Posterior vena cava (tissue), 2 donors: ENCODE data around the gene RSPH10B. TPM values are rescaled to one million over a fixed set of nuclear protein-coding genes. Genes with fewer than 3 reads are reported as not detected.
"Not testable (repeated sequence)": the region's sequence is repeated elsewhere in the genome, so short reads cannot be mapped to it uniquely, and the experiment has no call there.

Experiments
- DNase-seq: peaks from one replicate; pipeline ENCODE4 v3.0.0-alpha.2; 2020; ENCODE audit warnings: low spot score
- intact Hi-C, 2 donors: fragments of 100-400 bp; cut with DNase I; formaldehyde crosslinking; loops; one replicate each; pipeline versions ENCODE4 v1.14.1 to v1.14.2; 2022 to 2023
- long read RNA-seq, 2 donors: library from polyadenylated mRNA; unstranded; transcript quantifications; one replicate each; pipeline ENCODE4 v2.0.0, GENCODE V29; 2020 to 2021
- total RNA-seq, 2 donors: library from RNA; stranded (reverse); fragmentation: NEBNext Ultra II Directional; extraction: Animal tissue kit (Norgen Biotek cat#: 25700); gene quantifications; one replicate each; pipeline ENCODE4 v1.2.1, GENCODE V29; 2021
- donor health status: DM: yes; HTN: yes; CAD: no.
- donor health status: DM: yes; HTN: yes; CAD: no.

RSPH10B gene
- not detected for total RNA-seq
- long read RNA-seq, donor 1: 0 reads
- long read RNA-seq, donor 2: 0 reads

DNA sequence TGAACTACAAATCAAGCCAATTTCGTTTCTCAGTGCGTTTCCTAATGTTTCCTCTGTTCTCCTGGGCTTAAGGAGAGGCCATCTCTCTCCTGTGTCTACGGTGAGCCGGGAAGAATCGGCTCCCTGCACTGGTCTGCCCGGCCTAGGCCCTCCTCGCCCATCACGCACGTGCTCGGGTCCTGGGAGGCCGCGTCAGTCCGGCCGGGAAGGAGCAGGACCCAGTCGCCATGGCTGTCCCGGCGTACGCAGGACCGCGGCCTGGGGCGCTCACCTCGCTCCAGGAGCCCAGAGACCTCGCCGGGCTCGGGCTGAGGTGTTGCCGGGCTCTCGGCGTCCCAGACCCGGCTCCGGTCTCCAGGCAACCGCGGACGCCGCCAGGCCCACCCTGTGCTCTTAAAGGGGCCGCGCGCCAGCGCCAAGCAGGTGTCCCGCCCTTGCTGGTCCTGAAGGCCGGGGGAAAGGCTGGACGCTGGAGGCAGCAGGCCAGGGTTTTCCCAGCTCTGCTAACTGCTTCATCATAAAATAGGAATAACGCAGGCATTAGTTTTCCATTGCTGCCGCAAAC lies at the start of gene RSPH10B:
Gene RSPH10B (minus strand): TSS at position 343 of the 565 bp plus-strand sequence. CDS start 3,573 bp downstream, outside the sequence.
- intact Hi-C loops, DNase-seq: not testable (repeated sequence)

DNA sequence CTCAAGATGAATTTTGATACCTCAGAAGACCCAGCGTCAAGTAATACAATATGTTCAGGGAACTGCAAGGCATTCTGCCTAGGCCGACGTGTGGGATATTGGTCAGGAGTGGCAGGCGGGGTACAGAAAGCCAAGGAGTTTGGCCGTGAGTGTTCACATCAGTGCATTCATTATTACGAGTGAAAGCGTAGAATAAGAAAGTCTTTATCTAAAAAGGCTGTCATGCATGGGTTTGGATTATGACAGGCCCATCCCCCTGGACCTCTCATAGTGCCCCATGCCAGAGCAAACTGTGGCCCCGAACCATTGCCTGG lies 46.1 kb upstream of the RSPH10B start:
- intact Hi-C loops: no loop called here
- no peak for DNase-seq

DNA sequence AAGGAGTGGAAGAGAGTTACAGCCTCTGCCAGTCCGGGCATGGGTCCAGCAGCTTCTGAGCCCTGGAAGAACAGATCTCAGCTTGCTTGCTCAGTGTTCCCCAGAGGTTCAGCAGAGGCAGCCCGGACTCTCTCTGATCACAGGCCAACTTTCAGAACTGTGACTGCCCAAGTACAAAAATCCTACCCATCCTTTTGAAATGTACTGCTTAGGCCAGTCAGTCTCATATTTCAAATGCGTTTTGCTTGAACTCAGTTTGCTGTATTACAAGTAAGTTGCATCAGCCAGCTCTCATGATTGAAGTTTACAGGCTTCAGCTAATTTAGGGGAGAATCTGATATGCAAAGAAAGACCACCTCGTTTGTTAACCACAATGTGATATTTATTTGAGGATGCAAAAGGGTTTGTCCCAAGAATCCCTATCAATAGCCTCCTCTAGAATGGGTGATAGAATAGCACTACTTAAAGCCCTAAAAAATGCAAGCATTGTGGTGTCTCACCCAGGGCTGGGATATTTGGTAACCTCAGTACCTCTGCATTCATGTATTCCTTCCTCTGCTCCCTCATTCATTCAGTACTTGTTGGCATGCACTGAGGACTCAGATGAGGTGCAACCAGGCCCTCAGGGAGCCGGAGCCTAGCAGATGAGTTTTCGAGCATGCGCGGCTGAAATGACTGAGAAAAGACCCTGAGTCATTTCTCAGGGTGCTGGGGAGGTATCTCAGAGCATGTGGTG lies 45.6 kb upstream of the RSPH10B start:
- DNase-seq: peak; percentile 92

DNA sequence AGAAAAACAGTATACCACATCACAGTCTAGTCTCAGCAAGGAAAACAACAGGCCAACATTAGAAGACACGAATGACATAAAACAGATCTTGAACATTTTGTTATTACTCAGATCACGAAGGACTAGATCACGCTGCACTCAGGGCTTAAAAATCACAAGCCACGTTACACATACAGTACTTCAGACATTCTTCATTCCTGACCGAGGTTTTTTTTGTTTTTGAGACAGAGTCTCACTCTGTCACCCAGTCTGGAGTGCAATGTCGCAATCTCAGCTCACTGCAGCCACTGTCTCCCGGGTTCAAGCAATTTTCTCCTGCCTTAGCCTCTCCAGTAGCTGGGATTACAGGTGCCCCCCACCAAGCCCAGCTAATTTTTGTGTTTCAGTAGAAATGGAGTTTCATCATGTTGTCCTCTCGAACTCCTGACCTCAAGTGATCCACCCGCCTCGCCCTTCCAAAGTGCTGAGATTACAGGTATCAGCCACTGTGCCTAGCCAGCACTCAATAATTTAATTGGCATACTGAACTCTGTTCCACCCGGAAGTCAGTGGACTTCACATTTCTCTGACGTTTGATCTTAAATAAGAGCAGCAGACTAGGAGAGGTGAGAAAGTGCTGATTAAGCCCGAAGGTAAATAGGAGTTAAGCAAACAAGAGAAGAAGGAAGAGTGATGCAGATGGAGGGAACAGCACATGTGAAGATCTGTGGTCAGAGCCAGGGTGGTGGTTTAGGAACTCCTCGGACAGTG lies 42.0 kb upstream of the RSPH10B start:
- no peak for DNase-seq
- intact Hi-C loops: no loop called here

More for the DNA sequence above, 45.6 kb upstream of the RSPH10B start:
- intact Hi-C loops: no loop called here

DNA sequence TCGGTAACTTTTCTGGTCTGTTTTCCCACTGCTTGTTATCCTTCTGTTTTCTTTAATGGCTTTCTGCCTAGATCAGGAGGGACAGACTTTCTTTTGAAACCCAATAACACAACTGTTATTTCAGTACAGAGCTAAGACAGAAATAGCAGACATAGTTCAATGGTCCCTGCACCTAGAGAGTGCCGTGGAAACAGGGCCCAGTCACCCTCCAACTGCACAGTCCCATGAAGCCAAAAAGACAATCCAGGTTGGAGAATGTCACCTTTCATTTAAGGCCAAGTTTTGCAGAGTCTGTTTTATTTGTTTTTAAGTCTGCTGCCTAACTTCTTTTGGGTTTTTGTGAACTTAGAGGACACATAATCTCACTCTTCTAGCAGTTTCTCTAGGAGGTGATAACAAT lies 41.1 kb upstream of the RSPH10B start:
- intact Hi-C loops: no loop called here
- no peak for DNase-seq

DNA sequence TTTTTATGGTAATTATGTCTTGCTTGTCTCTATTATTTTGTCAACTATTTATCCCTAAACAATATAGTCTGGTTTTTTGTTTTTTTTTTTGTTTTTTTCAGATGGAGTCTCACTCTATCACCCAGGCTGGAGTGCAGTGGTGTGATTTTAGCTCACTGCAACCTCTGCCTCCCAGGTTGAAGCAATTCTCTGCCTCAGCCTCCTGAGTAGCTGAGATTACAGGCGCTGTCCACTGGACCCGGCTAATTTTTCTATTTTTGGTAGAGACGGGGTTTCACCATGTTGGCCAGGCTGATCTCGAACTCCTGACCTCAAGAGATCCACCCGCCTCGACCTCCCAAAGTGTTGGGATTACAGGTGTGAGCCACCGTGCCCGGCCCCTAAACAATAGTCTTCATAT lies 39.9 kb upstream of the RSPH10B start:
- DNase-seq, intact Hi-C loops: not testable (repeated sequence)

DNA sequence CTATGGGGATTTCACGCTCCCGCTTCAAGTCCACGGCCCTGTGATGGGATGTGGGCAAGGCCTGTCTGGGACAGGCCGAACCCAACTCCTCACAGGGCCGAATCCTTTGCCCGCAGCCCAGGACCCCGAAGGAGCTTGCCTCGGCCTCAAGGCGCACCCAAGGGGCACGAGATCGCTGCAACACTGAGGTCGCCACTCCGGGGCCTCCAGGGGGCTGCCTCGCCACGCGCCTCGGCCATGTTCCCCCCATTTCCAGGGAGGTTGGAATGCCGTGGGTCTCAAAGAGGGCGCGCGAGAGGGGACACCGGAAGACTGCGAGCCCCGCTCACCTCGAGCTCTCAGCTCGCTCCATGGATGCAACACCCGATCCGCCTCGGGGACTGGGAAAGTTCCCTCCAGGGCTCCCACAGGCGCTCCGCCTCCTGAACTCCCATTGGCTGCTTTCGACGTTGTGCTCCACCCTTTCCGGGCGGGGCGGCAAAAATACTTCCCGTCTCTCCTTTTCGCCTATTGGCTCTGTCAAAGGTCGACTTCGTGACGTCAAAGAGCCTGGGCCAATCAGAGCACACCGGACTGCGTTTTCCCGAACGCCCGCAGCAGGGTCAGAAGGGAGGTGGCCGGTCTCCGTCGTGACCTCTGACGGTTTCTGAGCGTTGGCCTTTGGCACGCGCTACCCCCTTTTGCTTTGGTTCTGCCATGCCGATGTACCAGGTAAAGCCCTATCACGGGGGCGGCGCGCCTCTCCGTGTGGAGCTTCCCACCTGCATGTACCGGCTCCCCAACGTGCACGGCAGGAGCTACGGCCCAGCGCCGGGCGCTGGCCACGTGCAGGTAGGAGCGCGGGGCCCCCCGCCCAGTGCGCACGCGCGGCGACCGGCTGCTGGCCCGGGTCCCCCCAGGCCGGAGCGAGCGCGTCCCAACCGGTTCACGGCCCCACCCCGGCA lies 38.5 kb upstream of the RSPH10B start, which contains the start of the genes AIMP2 and PMS2:
Gene AIMP2 (plus strand): TSS at position 605 of the 944 bp plus-strand sequence. CDS start 92 bp downstream, at position 697.
Gene PMS2 (minus strand): TSS at position 382 of the 944 bp plus-strand sequence. CDS start 30 bp downstream, at position 352.
- DNase-seq: peak; percentile 99
- intact Hi-C loops: no loop called here

DNA sequence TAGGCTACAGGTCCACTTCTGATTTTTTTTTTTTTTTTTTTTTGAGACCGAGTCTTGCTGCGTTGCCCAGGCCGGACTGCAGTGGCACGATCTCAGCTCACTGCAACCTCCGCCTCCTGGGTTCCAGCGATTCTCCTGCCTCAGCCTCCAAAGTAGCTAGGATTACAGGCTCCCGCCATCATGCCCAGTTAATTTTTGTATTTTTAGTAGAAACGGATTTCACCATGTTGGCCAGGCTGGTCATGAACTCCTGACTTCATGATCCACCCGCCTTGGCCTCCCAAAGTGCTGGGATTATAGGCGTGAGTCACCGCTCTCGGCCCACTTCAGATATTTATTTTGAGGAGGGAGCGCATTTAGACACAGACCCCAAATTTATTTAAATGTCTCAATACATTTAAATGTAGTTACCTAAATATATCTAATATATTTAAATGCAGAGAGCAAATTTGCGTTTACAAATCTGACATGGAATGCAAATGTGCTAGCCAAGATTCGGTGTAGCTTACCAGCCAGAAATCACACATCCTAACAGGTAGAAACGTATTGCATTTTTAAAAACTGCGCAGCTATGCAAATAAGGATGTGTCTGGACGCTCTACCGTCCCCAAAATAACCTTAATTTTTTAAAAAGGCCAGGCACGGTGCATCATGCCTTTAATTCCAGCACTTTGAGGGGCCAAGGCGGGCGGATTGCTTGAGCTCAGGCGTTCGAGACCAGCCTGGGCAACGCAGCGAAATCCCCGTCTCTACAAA lies 37.5 kb upstream of the RSPH10B start:
- intact Hi-C loops, DNase-seq: not testable (repeated sequence)

DNA sequence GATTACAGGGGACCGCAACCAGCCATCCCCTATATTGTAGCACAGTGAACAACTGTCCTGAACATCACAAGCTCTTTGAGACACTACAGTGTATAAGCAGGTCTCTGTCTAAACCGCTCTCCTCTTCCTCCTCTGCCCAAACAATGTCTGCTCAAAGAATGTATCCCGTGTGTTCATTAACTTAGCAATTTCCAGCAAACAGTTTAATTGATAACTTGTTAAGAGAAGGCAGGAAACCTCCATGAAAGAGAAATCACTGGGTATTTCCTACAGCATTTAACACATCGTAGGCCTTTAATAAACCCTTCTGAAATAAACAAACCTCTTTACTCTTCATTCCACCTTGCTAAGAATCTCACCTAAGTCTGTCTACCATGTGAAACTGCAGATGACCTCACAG lies 36.9 kb upstream of the RSPH10B start:
- intact Hi-C loops: no loop called here
- no peak for DNase-seq

DNA sequence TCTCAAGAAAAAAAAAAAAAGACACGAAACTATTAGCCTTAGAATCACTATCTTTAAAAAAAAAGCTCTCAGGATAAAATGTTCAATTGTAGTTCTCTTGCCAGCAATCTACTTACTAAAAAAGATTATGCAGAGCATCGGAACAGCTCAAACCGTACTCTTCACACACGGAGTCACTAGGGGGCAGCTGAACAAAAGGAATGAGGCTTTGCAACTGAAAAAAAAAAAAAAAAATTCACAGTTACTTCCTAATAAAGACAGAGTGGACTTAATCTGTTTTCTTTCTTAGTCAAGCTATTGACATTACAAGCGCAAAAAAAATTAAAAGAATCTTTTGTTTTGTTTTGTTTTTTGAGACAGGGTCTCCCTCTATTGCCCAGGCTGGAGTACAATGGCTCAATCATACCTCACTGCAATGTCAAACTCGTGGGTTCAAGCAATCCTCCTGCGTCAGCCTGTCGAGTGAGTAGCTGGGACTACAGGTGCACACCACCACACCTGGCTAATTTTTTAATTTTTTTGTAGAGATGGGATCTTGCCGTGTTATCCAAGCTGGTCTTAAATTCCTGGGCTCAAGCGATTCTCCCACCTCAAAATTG lies 26.8 kb upstream of the RSPH10B start:
- no peak for DNase-seq
- intact Hi-C loops: loop anchor here (5.0 to 10.0 kb wide), 3 partner anchors 327 to 595 kb away; partner anchors contain the start of gene INTS15 (in 1 of the 2)

DNA sequence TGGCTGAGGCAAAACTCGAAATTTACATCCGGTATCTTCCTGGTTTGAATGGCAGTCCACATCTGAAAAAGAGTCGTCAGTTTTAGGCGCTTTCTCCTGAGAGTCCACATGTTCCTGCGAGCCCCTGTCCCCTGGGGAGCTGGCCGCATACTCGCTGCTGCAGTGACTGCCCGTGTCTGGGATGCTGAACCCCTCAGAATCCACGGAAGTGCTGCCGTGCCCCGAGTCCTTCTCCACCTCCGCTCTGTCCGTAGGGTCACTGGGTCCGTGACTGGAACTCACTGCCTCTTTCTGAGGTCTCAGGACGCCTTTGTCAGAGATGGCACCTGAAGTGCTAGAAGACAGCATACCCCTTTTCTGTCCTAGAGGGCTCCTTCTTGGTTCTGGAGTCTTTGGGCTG lies 16.6 kb upstream of the RSPH10B start:
- intact Hi-C loops, DNase-seq: not testable (repeated sequence)

DNA sequence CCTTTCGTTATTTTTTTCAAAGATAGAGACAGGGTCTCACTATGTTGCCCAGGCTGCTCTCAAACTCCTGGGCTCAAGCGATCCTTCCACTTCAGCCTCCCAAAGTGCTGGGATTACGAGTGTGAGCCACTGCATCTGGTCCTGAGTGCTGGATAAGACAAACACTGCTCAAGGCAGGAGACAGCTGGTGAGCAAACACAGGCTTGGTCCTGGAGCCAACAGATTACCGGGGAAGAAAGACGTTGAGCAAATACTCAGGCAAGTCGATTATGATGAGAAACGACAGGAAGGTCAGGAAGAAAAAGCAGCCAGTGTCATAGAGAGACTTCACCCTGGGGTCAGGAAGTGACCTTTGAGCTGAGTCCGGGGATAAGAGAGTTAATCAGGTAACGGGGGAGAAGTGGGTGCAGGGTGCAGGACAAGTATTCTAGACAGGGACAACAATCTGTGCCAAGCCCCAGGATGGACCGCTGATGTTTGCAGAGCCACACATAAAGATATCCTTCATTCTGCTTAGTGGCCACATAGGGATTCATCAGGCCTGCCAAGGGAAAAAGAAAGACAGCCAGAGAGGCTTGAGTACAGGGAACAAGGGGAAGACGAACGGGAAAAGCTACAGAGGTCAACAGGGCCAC lies 9.3 kb upstream of the RSPH10B start:
- intact Hi-C loops, DNase-seq: not testable (repeated sequence)

DNA sequence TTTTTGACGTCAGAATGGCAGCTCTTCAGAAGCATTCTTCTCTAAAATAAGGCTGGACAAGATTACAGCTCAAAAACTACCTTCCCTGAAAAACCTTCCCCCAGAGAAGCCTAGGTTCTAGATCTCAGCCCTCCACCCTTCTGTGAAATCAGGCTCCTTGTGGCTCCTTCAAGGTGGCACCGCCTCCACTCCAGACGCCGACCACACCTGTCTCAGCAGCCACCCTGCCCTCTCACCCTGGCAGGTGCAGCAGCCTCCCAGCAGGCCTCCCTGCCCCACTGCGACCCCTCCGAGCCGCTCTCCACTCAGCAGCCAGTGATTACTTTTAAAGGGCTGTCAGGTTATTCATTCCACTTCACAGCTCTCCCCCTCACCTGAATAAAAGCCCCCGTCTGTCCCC lies 3.1 kb upstream of the RSPH10B start:
- intact Hi-C loops, DNase-seq: not testable (repeated sequence)

DNA sequence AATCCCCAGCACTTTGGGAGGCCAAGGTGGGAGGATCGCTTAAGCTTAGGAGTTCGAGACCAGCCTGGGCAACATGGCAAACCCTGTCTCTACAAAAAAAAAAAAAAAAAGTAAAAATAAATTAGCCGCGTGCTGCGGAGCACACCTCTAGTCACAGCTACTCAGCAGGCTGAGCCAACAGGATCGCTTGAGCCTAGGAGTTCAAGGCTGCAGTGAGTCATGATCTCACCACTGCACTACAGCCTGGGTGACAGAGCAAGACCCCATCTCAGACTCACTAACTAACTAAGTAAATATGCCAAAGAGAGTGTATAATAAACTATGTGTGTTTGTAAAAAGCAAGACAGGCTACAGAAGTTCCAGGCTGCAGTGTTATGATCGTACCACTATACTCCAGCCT lies 6.7 kb downstream of the RSPH10B start:
- DNase-seq, intact Hi-C loops: not testable (repeated sequence)

DNA sequence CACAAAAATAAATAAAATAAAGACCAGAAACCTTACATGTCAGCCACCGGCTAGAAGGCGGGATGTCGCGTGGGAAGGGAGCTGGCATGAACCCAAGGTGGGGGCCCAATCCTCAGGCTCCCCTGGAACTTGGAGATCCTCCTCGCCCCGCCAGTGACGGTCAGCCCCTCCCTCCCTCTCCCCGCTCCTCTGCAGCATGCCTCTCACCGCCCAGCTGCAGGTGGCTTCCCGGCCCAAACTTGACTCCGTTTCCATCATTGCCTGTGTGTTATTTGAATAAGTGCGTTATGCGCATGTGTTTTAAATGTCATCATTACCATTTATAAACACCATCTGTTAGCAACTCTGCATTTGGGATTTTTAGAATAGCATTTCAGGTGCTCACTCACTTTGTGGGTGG lies 7.3 kb downstream of the RSPH10B start:
- DNase-seq, intact Hi-C loops: not testable (repeated sequence)

DNA sequence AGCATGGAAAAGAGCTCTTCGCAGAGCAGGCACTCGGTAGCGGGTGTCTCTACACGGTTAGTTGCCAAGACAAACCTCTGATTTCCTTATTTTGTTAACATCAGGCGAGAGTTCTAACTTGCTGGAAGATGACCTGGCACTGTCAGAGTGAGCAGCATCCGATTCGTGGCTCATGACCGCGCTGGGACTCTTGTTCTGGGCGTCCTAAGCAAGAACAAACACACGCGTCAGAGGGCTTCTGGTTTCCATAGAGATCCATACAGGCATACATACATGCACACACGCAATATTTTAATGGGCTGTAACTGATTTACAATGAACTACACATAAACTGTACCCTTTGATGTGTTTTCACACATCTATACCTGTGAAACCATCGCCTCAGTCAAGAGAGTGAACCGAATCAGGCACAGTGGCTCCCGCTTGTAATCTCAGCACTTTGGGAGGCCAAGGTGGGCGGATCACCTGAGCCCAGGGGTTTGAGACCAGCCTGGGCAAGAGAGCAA lies 35.5 kb downstream of the RSPH10B start:
- DNase-seq, intact Hi-C loops: not testable (repeated sequence)
